Peyer's patch (tissue), 4 donors: ENCODE measurements around the gene SCNN1A.

Experiments
- CTCF ChIP-seq, 6 experiments: fragments of 450-650 bp in 4 of 6; fragments of 200-600 bp in 2 of 6; sonication (generic) in 1 of 6; IDR thresholded peaks; one replicate each; pipeline ENCODE4 v1.5.1; 2017 to 2019; ENCODE audit warnings: antibody characterized with exemption in 6 of 6, mild to moderate bottlenecking in 3 of 6, moderate library complexity in 1 of 6
- POLR2A ChIP-seq, 2 donors: fragments of 450-650 bp; IDR thresholded peaks; one replicate each; pipeline ENCODE4 v1.5.1; 2017; ENCODE audit warnings: antibody characterized with exemption in 2 of 2, mild to moderate bottlenecking in 2 of 2, moderate library complexity in 2 of 2

- TF ChIP-seq CTCF (IDR thresholded peaks at IDR 0.05) (no peak), POLR2A (IDR thresholded peaks at IDR 0.05) (no peak)
Observed at GRCh38 chr12:6310771-6311610, 64.4 kb downstream of the SCNN1A start.
